ENCODE data around the gene DIAPH2.

DIAPH2 gene

DNA sequence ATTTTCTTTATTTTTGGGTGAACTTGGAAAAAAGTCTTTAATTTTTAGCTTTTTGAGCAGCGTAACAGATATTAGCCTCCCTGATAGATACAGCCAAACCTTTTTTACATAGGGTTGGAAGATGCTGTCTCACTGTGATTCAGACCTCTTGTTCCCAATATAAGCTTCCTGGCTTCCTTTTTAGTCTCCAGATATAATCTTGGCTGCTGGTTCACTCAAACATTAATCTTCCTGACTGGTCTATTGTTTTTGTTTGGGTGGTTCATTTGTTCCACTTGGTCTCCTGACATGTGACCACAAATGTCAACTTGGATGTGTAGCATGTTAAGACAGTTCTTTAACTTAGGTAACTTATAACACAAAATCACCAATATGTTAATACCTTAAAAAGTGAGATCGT lies 222.1 kb downstream of the DIAPH2 start:
- TF ChIP-seq POLR2AphosphoS5 (IDR thresholded peaks at IDR 0.05; ENCODE audit: low read depth, low read length), result no peak
- no peak for TF ChIP-seq TAF1 (IDR thresholded peaks at IDR 0.05; ENCODE audit: low read depth, low read length)
- FAIRE-seq (no peak), DNase-seq (ENCODE audit: insufficient read length, low spot score) (no peak)

DNA sequence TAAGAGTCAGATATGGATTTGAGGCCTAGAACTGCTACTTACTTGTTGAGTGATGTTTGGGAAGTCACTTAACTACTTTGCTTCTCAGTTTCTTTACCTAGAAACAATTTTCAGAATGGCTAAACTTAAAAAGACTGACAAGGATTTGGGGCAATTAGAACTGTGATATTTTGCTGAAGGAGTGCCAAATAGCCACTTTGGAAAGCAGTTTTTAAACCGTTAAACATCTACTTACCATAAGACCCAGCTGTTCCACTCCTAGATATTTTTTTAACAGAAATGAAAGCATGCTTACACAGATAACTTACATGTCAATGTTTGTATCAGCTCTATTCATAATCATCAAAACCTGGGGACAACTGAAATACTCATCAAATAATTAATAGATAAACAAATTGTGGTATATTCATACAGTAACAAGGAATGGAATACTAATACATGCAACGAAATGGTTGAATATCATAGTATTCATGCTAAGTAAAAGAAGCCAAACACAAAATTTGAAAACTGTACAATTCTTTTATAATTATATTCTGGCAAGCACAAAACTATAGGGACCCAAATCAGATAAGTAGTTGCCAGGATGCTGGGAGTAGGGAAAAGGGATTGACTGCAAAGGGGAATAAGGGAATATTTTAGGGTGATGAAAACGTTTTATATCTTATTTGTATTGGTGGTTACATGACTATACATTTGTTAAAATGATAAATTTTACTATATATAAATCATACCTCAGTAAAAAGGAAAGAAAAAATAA lies 223.1 kb downstream of the DIAPH2 start:
- no peak for TF ChIP-seq TAF1 (IDR thresholded peaks at IDR 0.05; ENCODE audit: low read depth, low read length)
- no peak for TF ChIP-seq SPI1 (IDR thresholded peaks at IDR 0.05; ENCODE audit: low read depth, low read length)
- TF ChIP-seq POLR2A (IDR thresholded peaks at IDR 0.05; ENCODE audit: low read depth, low read length), result no peak
- TF ChIP-seq POU2F2 (IDR thresholded peaks at IDR 0.05; ENCODE audit: low read depth, low read length), result no peak
- no peak for TF ChIP-seq PAX5 (IDR thresholded peaks at IDR 0.05; ENCODE audit: insufficient read depth, low read length, severe bottlenecking)
- DNase-seq (ENCODE audit: insufficient read length, low spot score), result no peak
- no peak for FAIRE-seq

DNA sequence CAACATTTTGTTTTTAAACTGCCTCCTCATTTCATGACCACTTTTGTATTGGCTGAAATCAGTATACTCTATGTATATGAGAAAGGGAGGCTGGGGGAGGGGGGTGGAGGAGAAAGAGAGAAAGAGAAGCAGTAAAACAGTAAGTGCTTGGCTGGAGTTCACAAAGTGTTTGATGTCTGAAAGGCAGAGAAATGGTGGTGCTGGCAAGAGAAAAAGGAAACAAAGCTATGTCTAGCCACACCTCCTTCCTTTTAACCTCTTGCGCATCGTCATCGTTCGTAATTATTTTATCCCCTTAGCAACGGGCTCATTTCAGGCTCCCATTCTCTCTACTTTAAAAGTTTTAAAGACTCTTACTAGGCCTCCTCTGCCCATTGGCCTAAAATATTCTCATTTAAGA lies 224.6 kb downstream of the DIAPH2 start:
- no peak for FAIRE-seq
- DNase-seq (ENCODE audit: insufficient read length, low spot score), result no peak

DNA sequence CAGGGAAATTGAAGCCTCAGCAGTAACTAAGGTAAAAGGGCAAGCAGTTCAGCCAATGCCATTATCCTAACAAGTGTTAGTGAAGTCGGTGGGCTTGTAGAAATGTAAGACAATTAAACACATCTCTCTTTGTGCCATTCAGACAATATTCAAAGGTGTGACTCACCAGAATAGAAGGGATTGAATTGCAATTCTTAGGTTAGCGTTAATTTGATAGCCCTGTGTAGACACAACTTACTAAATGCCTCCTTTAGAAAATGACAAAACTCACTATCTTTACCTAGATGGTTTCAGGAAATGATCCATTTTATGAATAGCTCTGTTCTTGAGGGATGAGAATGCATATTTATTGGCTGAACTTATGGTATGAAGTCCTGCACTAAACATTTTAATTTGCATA lies 234.2 kb downstream of the DIAPH2 start:
- DNase-seq (ENCODE audit: insufficient read length, low spot score) (no peak), FAIRE-seq (no peak)
- TF ChIP-seq POLR2AphosphoS5 (IDR thresholded peaks at IDR 0.05; ENCODE audit: low read depth, low read length) (no peak), TAF1 (IDR thresholded peaks at IDR 0.05; ENCODE audit: low read depth, low read length) (no peak), POU2F2 (IDR thresholded peaks at IDR 0.05; ENCODE audit: low read depth, low read length) (no peak), SPI1 (IDR thresholded peaks at IDR 0.05; ENCODE audit: low read depth, low read length) (no peak), POLR2A (IDR thresholded peaks at IDR 0.05; ENCODE audit: low read depth, low read length) (no peak), PAX5 (IDR thresholded peaks at IDR 0.05; ENCODE audit: insufficient read depth, low read length, severe bottlenecking) (no peak)

More for the DNA sequence above, 224.6 kb downstream of the DIAPH2 start:
- TF ChIP-seq POLR2AphosphoS5 (IDR thresholded peaks at IDR 0.05; ENCODE audit: low read depth, low read length), result no peak

DNA sequence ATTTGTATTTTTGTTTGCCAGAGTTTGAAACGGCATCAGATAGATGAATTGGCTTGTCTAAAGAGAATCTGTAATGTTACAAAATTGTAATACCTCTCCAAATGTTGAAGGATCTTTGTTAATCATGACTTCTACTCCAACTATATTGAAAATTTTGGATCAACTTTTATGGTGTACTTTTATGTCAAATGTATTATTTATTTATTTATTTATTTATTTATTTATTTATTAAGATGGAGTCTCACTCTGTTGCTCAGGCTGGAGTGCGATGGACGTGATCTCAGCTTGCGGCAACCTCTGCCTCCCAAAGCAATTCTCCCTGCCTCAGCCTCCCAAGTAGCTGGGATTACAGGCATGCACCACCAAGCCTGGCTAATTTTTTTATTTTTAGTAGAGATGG lies 235.0 kb downstream of the DIAPH2 start:
- FAIRE-seq (no peak), DNase-seq (ENCODE audit: insufficient read length, low spot score) (no peak)
- TF ChIP-seq POU2F2 (IDR thresholded peaks at IDR 0.05; ENCODE audit: low read depth, low read length) (no peak), SPI1 (IDR thresholded peaks at IDR 0.05; ENCODE audit: low read depth, low read length) (no peak), POLR2AphosphoS5 (IDR thresholded peaks at IDR 0.05; ENCODE audit: low read depth, low read length) (no peak), TAF1 (IDR thresholded peaks at IDR 0.05; ENCODE audit: low read depth, low read length) (no peak), POLR2A (IDR thresholded peaks at IDR 0.05; ENCODE audit: low read depth, low read length) (no peak), PAX5 (IDR thresholded peaks at IDR 0.05; ENCODE audit: insufficient read depth, low read length, severe bottlenecking) (no peak)

DNA sequence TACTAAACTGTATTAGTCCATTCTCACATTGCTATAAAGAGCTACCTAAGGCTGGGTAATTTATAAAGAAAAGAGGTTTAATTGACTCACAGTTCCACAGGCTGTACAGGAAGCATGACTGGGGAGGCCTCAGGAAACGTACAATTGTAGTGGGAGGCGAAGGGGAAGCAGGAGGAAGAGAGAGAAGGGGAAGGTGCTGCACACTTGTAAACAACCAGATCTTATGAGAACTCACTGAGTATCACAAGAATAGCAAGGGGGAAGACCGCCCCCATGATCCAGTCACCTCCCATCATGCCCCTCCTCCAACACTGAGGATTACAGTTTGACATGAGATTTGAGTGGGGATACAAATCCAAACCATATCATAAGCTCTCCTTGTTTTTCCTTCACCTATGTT lies 239.9 kb downstream of the DIAPH2 start:
- DNase-seq (ENCODE audit: insufficient read length, low spot score) (no peak), FAIRE-seq (no peak)
- no peak for TF ChIP-seq POU2F2 (IDR thresholded peaks at IDR 0.05; ENCODE audit: low read depth, low read length)
- TF ChIP-seq POLR2AphosphoS5 (IDR thresholded peaks at IDR 0.05; ENCODE audit: low read depth, low read length), result no peak
- TF ChIP-seq POLR2A (IDR thresholded peaks at IDR 0.05; ENCODE audit: low read depth, low read length), result no peak
- TF ChIP-seq PAX5 (IDR thresholded peaks at IDR 0.05; ENCODE audit: insufficient read depth, low read length, severe bottlenecking), result no peak
- TF ChIP-seq SPI1 (IDR thresholded peaks at IDR 0.05; ENCODE audit: low read depth, low read length), result no peak
- TF ChIP-seq TAF1 (IDR thresholded peaks at IDR 0.05; ENCODE audit: low read depth, low read length), result no peak

DNA sequence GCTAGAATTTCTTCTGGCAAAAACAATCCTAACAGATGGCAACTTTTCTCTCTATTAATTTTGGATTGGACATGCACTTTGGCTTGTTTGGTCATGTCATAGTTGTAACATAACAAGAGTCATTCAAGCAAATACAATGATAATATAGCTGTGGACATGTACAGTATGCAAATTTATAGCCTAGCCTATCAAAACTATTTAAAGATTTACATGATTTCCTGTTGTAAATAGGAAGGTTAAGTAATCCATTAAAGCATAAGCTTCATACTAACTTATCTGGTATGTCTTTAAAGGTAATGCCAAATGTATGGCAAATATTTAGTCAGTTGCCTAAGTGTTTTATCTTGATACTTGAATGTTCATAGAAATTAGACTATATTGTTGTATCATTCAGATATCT lies 244.4 kb downstream of the DIAPH2 start:
- DNase-seq (ENCODE audit: insufficient read length, low spot score), result no peak
- TF ChIP-seq SPI1 (IDR thresholded peaks at IDR 0.05; ENCODE audit: low read depth, low read length), result no peak
- no peak for TF ChIP-seq POLR2AphosphoS5 (IDR thresholded peaks at IDR 0.05; ENCODE audit: low read depth, low read length)
- TF ChIP-seq POU2F2 (IDR thresholded peaks at IDR 0.05; ENCODE audit: low read depth, low read length), result no peak
- no peak for FAIRE-seq

DNA sequence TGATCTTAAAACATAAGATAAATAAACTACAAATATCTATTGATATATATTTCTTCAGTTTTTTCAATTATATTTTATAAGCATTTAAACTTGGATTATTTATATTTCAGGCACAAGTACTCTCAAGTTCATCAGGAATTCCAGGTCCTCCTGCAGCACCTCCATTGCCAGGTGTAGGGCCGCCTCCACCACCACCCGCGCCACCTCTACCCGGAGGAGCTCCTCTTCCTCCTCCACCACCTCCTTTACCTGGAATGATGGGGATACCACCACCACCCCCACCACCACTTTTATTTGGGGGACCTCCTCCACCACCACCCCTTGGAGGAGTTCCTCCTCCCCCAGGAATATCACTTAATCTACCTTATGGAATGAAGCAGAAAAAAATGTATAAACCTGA lies 273.1 kb downstream of the DIAPH2 start:
- FAIRE-seq (no peak), DNase-seq (ENCODE audit: insufficient read length, low spot score) (no peak)
- TF ChIP-seq TAF1 (IDR thresholded peaks at IDR 0.05; ENCODE audit: low read depth, low read length) (no peak), SPI1 (IDR thresholded peaks at IDR 0.05; ENCODE audit: low read depth, low read length) (no peak), POU2F2 (IDR thresholded peaks at IDR 0.05; ENCODE audit: low read depth, low read length) (no peak), POLR2AphosphoS5 (IDR thresholded peaks at IDR 0.05; ENCODE audit: low read depth, low read length) (no peak), PAX5 (IDR thresholded peaks at IDR 0.05; ENCODE audit: insufficient read depth, low read length, severe bottlenecking) (no peak), POLR2A (IDR thresholded peaks at IDR 0.05; ENCODE audit: low read depth, low read length) (no peak)

DNA sequence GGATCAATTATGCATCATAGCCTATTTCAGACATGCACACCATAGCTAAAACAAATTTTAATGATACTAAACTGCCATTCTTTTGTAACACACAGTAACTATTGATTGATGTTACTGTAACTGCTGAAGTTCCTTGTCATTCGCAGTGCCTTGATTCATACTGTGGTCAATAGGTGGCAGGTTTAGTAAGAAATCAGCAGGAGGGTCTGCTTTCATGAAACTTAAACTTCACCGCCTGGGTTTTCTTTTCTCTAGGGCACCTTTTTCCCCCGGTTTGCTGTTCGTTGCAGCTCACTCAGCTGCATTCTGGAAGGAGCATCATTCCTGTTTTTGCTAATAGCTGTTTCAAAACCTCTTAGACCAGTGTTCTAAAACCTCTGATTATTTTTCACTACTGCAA lies 287.2 kb downstream of the DIAPH2 start:
- DNase-seq (ENCODE audit: insufficient read length, low spot score) (no peak), FAIRE-seq (no peak)
- TF ChIP-seq POU2F2 (IDR thresholded peaks at IDR 0.05; ENCODE audit: low read depth, low read length) (no peak), POLR2A (IDR thresholded peaks at IDR 0.05; ENCODE audit: low read depth, low read length) (no peak), SPI1 (IDR thresholded peaks at IDR 0.05; ENCODE audit: low read depth, low read length) (no peak), PAX5 (IDR thresholded peaks at IDR 0.05; ENCODE audit: insufficient read depth, low read length, severe bottlenecking) (no peak), TAF1 (IDR thresholded peaks at IDR 0.05; ENCODE audit: low read depth, low read length) (no peak)

DNA sequence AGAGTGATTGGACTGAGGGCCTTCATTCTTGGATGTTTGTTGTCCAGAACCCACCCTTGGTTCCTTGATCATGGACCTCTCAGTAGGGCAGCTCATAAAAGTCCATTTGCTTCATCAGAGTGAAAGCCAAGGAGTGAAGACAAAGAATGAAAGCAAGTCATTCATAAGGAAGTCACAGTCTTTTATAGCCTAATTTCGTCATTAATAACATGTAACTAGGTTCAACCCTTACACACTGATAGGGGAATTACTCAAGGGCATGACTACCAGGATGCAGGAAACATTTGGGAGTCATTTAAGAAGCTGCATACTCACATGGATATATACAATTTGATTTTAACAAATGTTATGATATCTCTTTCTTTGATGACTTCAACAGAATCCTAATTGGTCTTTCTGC lies 294.3 kb downstream of the DIAPH2 start:
- no peak for TF ChIP-seq TAF1 (IDR thresholded peaks at IDR 0.05; ENCODE audit: low read depth, low read length)
- TF ChIP-seq POLR2AphosphoS5 (IDR thresholded peaks at IDR 0.05; ENCODE audit: low read depth, low read length), result no peak
- no peak for TF ChIP-seq POU2F2 (IDR thresholded peaks at IDR 0.05; ENCODE audit: low read depth, low read length)
- no peak for TF ChIP-seq PAX5 (IDR thresholded peaks at IDR 0.05; ENCODE audit: insufficient read depth, low read length, severe bottlenecking)
- no peak for TF ChIP-seq POLR2A (IDR thresholded peaks at IDR 0.05; ENCODE audit: low read depth, low read length)
- TF ChIP-seq SPI1 (IDR thresholded peaks at IDR 0.05; ENCODE audit: low read depth, low read length), result no peak
- no peak for DNase-seq (ENCODE audit: insufficient read length, low spot score)
- FAIRE-seq, result no peak

Measured in GM12891 (cell line).